ENCODE results near the gene ADSS1.

Gene ADSS1

DNA sequence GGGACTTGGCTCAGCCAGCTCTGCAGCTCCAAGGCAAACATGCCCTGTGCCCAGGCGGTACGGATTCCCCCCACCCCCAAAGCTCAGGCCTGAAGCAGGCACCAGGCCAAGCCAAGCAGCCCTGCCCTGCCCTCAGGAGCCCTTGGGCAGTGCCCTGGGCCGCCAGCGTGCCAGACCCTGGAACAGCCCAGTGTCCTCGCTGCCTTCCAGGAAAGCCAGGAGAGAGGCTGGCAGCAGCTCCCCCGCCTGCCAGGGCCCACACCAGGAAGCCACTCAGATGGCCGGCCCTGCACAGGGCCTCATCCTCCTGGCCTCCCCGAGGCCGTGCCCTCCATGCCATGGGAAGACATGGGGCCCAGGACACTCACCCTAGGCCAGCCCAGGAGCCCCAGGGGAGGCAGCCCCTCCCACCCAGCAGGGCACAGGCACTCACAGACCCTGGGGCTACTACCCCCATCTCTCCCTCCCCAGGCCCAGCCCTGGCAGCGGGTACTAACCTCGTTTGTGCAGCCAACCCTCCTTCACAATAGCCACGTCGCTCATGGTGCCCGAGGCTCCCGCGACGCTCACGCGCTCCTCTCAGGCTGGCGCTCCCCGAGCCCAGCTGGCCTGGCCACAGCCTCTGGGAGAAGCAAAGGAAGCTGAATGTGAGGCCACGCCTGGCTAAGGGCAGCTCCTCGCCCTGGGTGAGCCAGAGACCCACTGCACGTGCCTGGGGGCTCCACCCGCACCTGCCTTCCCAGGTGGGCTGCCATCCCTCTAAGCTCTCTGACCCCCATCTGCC lies 68.3 kb downstream of the ADSS1 start:
- no peak for DNase-seq (ENCODE audit: low read depth in 4 of 4, low spot score in 1 of 4)

- DNase-seq (ENCODE audit: low read depth in 4 of 4, low spot score in 1 of 4): no peak
Measured at GRCh38 chr14:104792945-104793702, 69.1 kb downstream of the ADSS1 start.

- DNase-seq (ENCODE audit: low read depth in 4 of 4, low spot score in 1 of 4): no peak
Measured at GRCh38 chr14:104793703-104793959, 69.6 kb downstream of the ADSS1 start.

GRCh38 chr14:104794099-104794498 lies 70.1 kb downstream of the ADSS1 start:
- DNase-seq (ENCODE audit: low read depth in 4 of 4, low spot score in 1 of 4): peak in 2 of 4 experiments; percentile 30 to 54

DNA sequence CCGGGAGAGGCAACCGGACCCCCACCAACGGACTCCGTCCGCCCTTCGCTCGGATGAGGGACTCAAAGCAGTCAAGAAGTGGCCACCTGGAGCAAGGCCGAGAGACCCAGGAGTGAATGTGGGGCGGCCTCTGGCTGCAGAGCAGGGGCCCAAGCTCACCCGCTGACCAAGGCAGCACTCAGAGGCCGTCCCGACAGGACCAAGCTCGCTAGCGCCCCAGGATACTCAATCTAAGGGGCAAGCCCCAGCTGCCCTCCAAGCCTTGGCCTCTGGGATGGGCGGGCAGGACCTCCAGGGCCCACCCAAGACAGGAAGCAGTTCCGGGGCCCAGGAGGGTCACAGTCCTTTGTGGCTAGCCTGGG lies 70.6 kb downstream of the ADSS1 start:
- no peak for DNase-seq (ENCODE audit: low read depth in 4 of 4, low spot score in 1 of 4)

GRCh38 chr14:104794993-104795780 lies 71.2 kb downstream of the ADSS1 start, which contains the start of gene AKT1:
AKT1 (minus strand) TSS chr14:104795748; CDS start chr14:104792643, 3,105 bp downstream.
- no peak for DNase-seq (ENCODE audit: low read depth in 4 of 4, low spot score in 1 of 4)

DNA sequence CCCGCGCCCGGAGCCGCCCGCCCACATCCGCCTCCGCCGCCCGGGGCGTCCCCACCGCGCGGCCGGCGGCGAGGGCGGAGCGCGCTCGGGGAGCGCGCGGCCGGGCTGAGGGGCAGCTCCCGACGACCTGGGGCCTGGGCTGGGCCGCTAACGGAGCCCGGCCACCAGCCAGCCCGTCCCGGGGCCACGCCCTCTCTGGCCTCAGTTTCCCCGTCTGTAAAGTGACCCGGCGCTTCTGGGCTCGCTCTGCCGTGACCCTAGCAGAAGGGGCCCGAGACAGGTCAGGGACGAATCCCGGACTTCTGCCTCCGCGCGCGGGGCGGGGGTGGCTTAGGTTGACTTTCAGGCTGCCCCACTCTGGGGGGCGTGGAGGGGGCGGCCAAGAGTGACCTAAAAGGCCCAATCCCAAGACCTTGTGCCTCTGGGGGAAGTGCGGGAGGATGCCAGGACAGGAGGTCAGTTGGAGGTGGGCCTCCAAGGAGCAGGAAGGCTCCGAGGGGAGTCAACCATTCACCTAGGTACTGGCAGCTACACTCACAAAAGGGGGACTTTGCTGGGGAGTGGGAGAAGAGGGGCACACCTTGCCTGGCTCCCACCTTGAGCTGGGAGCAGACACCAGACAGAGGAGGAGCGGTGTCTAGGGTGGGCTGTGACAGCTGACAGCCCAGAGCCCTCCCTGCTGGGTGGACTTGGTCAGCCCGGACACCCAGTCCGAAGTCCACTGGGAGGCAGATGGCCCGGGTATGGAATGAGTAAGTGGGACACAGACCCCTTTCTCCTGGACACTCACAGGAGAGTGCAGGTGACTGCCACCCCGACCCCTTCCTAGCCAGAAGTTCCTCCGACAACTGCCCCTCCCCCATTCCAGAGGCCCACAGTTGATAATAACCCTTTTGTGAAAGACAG lies 72.0 kb downstream of the ADSS1 start:
- DNase-seq (ENCODE audit: low read depth in 4 of 4, low spot score in 1 of 4): peak in 3 of 4 experiments; percentile 34 to 58 (median 44)

- no peak for DNase-seq (ENCODE audit: low read depth in 4 of 4, low spot score in 1 of 4)
Measured at GRCh38 chr14:104796687-104797081, 72.7 kb downstream of the ADSS1 start.

Data from stimulated activated CD4-positive, alpha-beta T cell treated with anti-CD3 and anti-CD28 coated beads, Interleukin-1b, Interleukin-23, amount 100 ng/mL, for 24 hours (primary cell).